ENCODE results near the gene CD248. TPM values are rescaled to one million over a fixed set of nuclear protein-coding genes. Genes with fewer than 3 reads are reported as not detected.
"Not testable (repeated sequence)": the region's sequence is repeated elsewhere in the genome, so short reads cannot be mapped to it uniquely, and the experiment has no call there.

The CD248 gene
- total RNA-seq: 10 to 100 TPM in 1 of 2 donors, 1 to 10 TPM in 1; 4.5 to 13.7 TPM
- long read RNA-seq: 0 reads

- DNase-seq (peak in 1 of 2 donors; percentile 55), ATAC-seq (no peak)
- intact Hi-C loops (cut with DNase I, micrococcal nuclease): no loop called here
Measured at GRCh38 chr11:66316849-66317251, at the start of gene CD248. CD248 (minus strand) TSS chr11:66317044; CDS start chr11:66317027, 17 bp downstream.

- intact Hi-C loops (cut with DNase I, micrococcal nuclease): no loop called here
Measured at GRCh38 chr11:66365711-66366619, 49.1 kb upstream of the CD248 start.

GRCh38 chr11:66365166-66365565 is 48.3 kb upstream of the CD248 start:
- intact Hi-C loops (cut with DNase I, micrococcal nuclease): no loop called here
- DNase-seq (no peak), ATAC-seq (no peak)

More at GRCh38 chr11:66365711-66366619, 49.1 kb upstream of the CD248 start:
- ATAC-seq (no peak), DNase-seq (no peak)

- peak in 1 of 2 donors; percentile 71 for DNase-seq
- peak; percentile 40 for ATAC-seq
- intact Hi-C loops (cut with DNase I, micrococcal nuclease): no loop called here
Measured at GRCh38 chr11:66363805-66364535, 47.1 kb upstream of the CD248 start.

GRCh38 chr11:66363187-66363601 is 46.4 kb upstream of the CD248 start:
- intact Hi-C loops (cut with DNase I, micrococcal nuclease): no loop called here
- DNase-seq (no peak), ATAC-seq (peak; percentile 8)

GRCh38 chr11:66362481-66363147 is 45.8 kb upstream of the CD248 start:
- DNase-seq (no peak), ATAC-seq (peak; percentile 0)
- intact Hi-C loops (cut with DNase I, micrococcal nuclease): no loop called here

GRCh38 chr11:66361502-66361941 is 44.7 kb upstream of the CD248 start:
- intact Hi-C loops (cut with DNase I, micrococcal nuclease): no loop called here
- ATAC-seq: peak; percentile 5
- DNase-seq: no peak

- no peak for ATAC-seq
- no peak for DNase-seq
- intact Hi-C loops (cut with DNase I, micrococcal nuclease): no loop called here
Measured at GRCh38 chr11:66360406-66361073, 43.7 kb upstream of the CD248 start.

- no peak for ATAC-seq
- intact Hi-C loops (cut with DNase I, micrococcal nuclease): no loop called here
- no peak for DNase-seq
Measured at GRCh38 chr11:66359662-66360087, 42.8 kb upstream of the CD248 start.

- DNase-seq; intact Hi-C loops (cut with DNase I, micrococcal nuclease): not testable (repeated sequence)
- peak; percentile 13 for ATAC-seq
Measured at GRCh38 chr11:66350560-66351235, 33.9 kb upstream of the CD248 start.

GRCh38 chr11:66349084-66349386 is 32.2 kb upstream of the CD248 start:
- ATAC-seq (no peak), DNase-seq (no peak)
- intact Hi-C loops (cut with DNase I, micrococcal nuclease): no loop called here

GRCh38 chr11:66347425-66348276 is 30.8 kb upstream of the CD248 start, which contains the start of gene B4GAT1:
B4GAT1 (minus strand) TSS chr11:66347629; CDS start chr11:66347545, 84 bp downstream.
- ATAC-seq (peak; percentile 55), DNase-seq (peak; percentile 80 to 82)
- intact Hi-C loops (cut with DNase I, micrococcal nuclease): no loop called here

- ATAC-seq: peak; percentile 7
- DNase-seq: peak in 1 of 2 donors; percentile 49
- intact Hi-C loops (cut with DNase I, micrococcal nuclease): no loop called here
Measured at GRCh38 chr11:66346476-66347424, 29.9 kb upstream of the CD248 start.

- no peak for DNase-seq
- intact Hi-C loops (cut with DNase I, micrococcal nuclease): no loop called here
- no peak for ATAC-seq
Measured at GRCh38 chr11:66345316-66345649, 28.4 kb upstream of the CD248 start.

GRCh38 chr11:66344550-66345315 is 27.9 kb upstream of the CD248 start, which contains the start of gene BRMS1:
BRMS1 (minus strand) TSS chr11:66345104; CDS start chr11:66342234, 2,870 bp downstream.
- intact Hi-C loops (cut with DNase I, micrococcal nuclease): no loop called here
- ATAC-seq (peak; percentile 79), DNase-seq (peak; percentile 99 to 100)
